Measurements from ENCODE around the gene CASTOR2.

DNA sequence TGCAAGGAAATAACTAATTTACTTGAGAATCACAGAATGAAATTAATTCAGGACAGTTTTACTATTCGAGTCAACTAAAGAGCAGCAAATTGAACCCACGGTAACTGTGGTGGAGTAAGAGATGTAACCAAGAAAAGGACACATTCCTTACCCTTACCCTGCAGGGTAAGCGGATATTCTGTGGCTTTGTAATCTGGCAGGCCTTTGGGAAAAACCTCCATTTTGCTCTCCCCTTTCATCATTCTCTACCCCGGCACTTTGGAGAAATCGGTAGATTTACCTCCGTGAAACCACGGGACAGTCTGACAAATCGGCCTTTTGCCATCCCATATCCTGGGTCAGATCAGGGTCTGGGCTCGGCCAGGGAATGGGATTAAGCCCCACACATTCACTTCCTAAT, 90.7 kb downstream of the CASTOR2 start:
- no peak for TF ChIP-seq CTCF (IDR thresholded peaks at IDR 0.05)
- TF ChIP-seq ZFX (IDR thresholded peaks at IDR 0.05; ENCODE audit: borderline replicate concordance): no peak
